ENCODE data around the gene ANTKMT.

GRCh38 chr16:725463-726187 is 4.7 kb downstream of the ANTKMT start:
- no peak for TF ChIP-seq CTCF (IDR thresholded peaks at IDR 0.05; ENCODE audit: control extremely low read depth in 1 of 3, insufficient read depth in 1 of 3, low read depth in 1 of 3, low read length in 3 of 3)
- TF ChIP-seq SP1 (IDR thresholded peaks at IDR 0.05; ENCODE audit: low read depth, low read length), result no peak
- no peak for TF ChIP-seq RAD21 (IDR thresholded peaks at IDR 0.05 in 1 of 2, conservative IDR thresholded peaks at IDR 0.05 in 1 of 2; ENCODE audit: low read depth in 2 of 2, low read length in 2 of 2)
- no peak for TF ChIP-seq JUN (IDR thresholded peaks at IDR 0.05; ENCODE audit: low read depth, low read length)
- TF ChIP-seq POLR2AphosphoS5 (IDR thresholded peaks at IDR 0.05; ENCODE audit: low read depth, low read length), result no peak
